ENCODE measurements around the gene NIF3L1.
"Not testable (repeated sequence)": the region's sequence is repeated elsewhere in the genome, so short reads cannot be mapped to it uniquely, and the experiment has no call there.

Gene NIF3L1

DNA sequence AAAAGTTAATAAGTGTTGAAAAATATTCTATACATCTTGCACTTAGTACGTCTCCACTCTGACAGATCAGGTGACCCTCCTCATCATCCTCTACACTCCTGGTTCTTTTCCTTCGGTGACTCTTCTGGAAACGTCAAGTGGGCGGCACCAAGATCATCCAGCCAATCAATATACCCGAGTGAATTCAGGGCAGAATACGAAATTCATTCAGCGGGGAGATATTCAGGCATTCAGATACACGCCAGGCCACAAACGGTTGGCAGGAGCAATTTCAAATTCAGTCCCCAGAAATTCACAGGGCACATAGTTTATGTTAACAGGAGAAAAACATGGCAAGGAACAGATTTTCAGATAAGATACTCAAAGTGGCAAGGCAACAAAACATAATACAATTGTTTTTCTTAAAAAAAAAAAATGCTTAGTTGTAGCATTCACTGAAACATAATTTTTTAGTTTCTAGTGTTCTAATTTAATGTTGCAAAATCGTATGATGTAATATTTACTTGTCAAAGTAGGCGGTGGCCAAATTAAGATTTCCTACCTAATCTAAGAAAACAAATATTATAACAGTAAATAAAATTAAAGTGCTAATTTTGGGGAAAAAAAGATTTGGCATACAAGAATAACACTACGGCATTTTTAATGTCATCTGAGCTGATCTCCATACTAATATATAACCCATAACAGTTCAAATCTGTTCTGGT lies 28.9 kb upstream of the NIF3L1 start:
- H3K9me3 ChIP-seq (ENCODE audit: low read length) = no peaks in the 10 kb centered on the region
- H3K4me1 ChIP-seq (ENCODE audit: insufficient read depth, low read length) = peaks cover 11% of the 10 kb centered on the region
- peaks cover 60% of the 10 kb centered on the region for H3K36me3 ChIP-seq (ENCODE audit: insufficient read depth, low read length)
- no peak overlapping the region for H2AFZ ChIP-seq (ENCODE audit: low read depth, low read length)
- no peaks in the 10 kb centered on the region for H3K27me3 ChIP-seq (ENCODE audit: insufficient read depth, low read length)
- H3K4me3 ChIP-seq (ENCODE audit: low read length) = peak overlapping the region; percentile 9

DNA sequence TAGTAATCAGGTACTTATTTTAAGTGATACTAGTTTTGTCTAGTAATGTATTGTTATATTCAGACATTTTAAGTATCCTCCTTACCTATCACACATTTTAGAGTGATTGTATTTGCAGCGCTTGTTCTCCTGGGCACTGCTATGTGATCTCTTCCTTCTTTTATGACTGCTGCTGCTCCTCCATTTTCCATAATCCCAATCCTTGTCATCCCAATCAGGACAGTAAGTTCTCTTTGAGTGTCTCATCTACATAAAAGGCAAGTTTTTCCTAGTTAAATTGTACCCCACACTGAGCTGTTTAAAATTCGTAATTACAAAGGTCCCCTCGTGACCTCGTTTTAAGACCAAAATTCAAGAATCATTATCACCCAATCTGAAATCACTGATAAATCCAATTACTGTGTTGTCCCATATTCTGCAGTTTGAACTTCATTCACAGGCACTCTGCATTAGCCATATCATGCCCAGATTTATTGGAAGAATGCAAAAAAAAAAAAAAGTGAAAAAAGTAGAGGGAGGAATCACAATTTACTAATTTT lies 27.5 kb upstream of the NIF3L1 start:
- no peaks in the 10 kb centered on the region for H3K9me3 ChIP-seq (ENCODE audit: low read length)
- H3K4me1 ChIP-seq (ENCODE audit: insufficient read depth, low read length) = peaks cover 11% of the 10 kb centered on the region
- peaks cover 50% of the 10 kb centered on the region for H3K36me3 ChIP-seq (ENCODE audit: insufficient read depth, low read length)
- peak overlapping the region; percentile 72 for H3K4me3 ChIP-seq (ENCODE audit: low read length)
- no peak overlapping the region for H2AFZ ChIP-seq (ENCODE audit: low read depth, low read length)
- H3K27me3 ChIP-seq (ENCODE audit: insufficient read depth, low read length) = no peaks in the 10 kb centered on the region

GRCh38 chr2:200862532-200863000 lies 26.6 kb upstream of the NIF3L1 start:
- H2AFZ ChIP-seq (ENCODE audit: low read depth, low read length) = no peak overlapping the region
- no peaks in the 10 kb centered on the region for H3K27me3 ChIP-seq (ENCODE audit: insufficient read depth, low read length)
- H3K4me1 ChIP-seq (ENCODE audit: insufficient read depth, low read length) = peaks cover 11% of the 10 kb centered on the region
- peak overlapping the region; percentile 72 for H3K4me3 ChIP-seq (ENCODE audit: low read length)
- no peaks in the 10 kb centered on the region for H3K9me3 ChIP-seq (ENCODE audit: low read length)
- peaks cover 41% of the 10 kb centered on the region for H3K36me3 ChIP-seq (ENCODE audit: insufficient read depth, low read length)

- H3K4me1 ChIP-seq (ENCODE audit: insufficient read depth, low read length) = peaks cover 11% of the 10 kb centered on the region
- peak overlapping the region; percentile 72 for H3K4me3 ChIP-seq (ENCODE audit: low read length)
- H3K36me3 ChIP-seq (ENCODE audit: insufficient read depth, low read length) = peaks cover 29% of the 10 kb centered on the region
- no peaks in the 10 kb centered on the region for H3K27me3 ChIP-seq (ENCODE audit: insufficient read depth, low read length)
- no peaks in the 10 kb centered on the region for H3K9me3 ChIP-seq (ENCODE audit: low read length)
- H2AFZ ChIP-seq (ENCODE audit: low read depth, low read length) = no peak overlapping the region
These were observed 25.4 kb upstream of the NIF3L1 start for GRCh38 chr2:200863782-200864175.

DNA sequence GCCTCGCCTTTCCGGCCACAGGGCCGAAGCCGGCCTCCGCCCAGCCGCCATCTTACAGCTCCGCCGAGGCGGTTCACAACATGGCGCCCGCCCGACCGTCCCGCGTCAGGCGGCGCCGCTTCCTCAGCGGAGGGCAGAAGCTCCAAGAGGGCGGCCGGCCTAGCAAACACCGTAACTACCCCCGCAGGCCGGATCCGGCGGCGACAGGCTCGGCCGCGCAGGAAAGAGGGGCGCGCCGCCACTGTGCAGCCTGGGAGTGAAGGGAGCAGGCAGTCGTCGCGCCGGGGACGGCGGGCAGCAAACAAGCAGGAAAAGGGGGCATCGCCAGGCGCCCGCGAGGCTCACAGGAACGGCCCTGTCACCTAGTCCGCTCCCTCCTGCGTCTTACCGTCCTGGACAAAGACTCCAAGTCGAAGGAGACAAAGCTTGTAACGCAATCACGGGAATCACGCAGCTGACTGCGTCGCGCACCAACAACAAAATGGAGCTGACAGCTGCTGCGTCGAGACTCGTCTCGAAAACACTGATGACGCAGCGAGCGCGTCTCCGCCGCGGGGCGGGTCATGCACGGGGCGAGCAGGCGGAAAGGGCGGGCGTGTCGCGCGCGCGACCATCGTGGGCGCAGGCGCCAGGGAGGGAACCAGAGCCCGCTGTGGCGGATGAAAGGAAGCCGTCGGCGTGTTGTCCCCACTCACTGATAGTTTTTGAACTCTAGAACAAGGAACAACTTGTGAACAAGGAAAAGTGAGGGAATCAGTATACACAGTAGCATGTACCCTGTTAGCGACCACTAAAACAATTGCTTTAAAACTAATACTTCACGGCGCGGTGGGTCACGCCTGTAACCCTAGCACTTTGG lies 24.8 kb upstream of the NIF3L1 start, which contains the start of gene CLK1:
TSS of gene CLK1 (minus strand) at position 483 of the 859 bp plus-strand sequence. CDS start 2,796 bp downstream, outside the sequence.
- Histone ChIP-seq H2AFZ (ENCODE audit: low read depth, low read length) (peak within 1 kb of the TSS; percentile 36), H3K4me3 (ENCODE audit: low read length) (peak within 1 kb of the TSS; percentile 72), H3K4me1 (ENCODE audit: insufficient read depth, low read length) (peaks cover 11% of the 10 kb centered on the region), H3K27me3 (ENCODE audit: insufficient read depth, low read length) (no peaks in the 10 kb centered on the region), H3K36me3 (ENCODE audit: insufficient read depth, low read length) (peaks cover 22% of the 10 kb centered on the region), H3K9me3 (ENCODE audit: low read length) (no peaks in the 10 kb centered on the region)

DNA sequence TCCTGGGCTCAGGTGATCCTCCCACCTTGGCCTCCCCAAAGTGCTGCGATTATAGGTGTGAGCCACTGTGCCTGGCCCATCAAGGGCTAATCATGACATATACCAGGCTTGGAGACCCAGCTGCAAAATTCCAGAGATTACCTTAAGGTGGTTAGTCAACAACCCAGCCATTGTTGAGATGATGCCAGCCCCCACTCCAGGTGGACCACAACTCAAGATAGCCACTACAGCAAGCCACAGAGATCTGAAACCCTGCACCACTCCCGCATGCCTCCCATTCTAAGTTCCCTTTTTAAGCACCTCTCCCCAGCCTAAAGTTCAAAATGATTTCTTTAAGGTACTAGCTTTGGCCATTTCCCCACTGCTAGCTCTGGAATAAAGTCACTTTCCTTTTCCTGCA lies 20.2 kb upstream of the NIF3L1 start:
- no peaks in the 10 kb centered on the region for H3K4me1 ChIP-seq (ENCODE audit: insufficient read depth, low read length)
- no peaks in the 10 kb centered on the region for H3K27me3 ChIP-seq (ENCODE audit: insufficient read depth, low read length)
- no peaks in the 10 kb centered on the region for H3K9me3 ChIP-seq (ENCODE audit: low read length)
- H3K4me3 ChIP-seq (ENCODE audit: low read length) = no peak overlapping the region
- H2AFZ ChIP-seq (ENCODE audit: low read depth, low read length) = no peak overlapping the region
- H3K36me3 ChIP-seq (ENCODE audit: insufficient read depth, low read length) = peaks cover 21% of the 10 kb centered on the region

DNA sequence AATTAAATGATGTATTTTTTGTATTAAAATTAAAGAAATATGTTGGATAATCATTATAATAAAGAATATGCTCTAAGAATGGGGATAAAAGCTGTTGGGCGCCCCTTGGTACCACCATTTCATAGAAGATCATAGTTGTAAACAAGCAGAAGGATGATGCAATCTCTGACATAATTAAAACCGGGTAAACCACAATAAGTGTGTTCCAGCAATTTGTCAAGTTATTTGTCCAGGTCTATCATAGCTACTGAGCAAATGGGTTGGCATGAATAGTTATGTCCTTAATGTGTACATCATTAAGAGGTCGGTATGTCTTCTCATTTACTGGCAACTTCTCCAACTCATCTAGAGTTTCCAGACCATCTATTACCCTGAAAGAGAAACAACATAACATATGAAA lies 18.0 kb upstream of the NIF3L1 start:
- H3K4me3 ChIP-seq (ENCODE audit: low read length) = no peak overlapping the region
- H3K27me3 ChIP-seq (ENCODE audit: insufficient read depth, low read length) = no peaks in the 10 kb centered on the region
- no peak overlapping the region for H2AFZ ChIP-seq (ENCODE audit: low read depth, low read length)

GRCh38 chr2:200873560-200873959 lies 15.6 kb upstream of the NIF3L1 start:
- no peaks in the 10 kb centered on the region for H3K9me3 ChIP-seq (ENCODE audit: low read length)
- peaks cover 56% of the 10 kb centered on the region for H3K36me3 ChIP-seq (ENCODE audit: insufficient read depth, low read length)
- H2AFZ ChIP-seq (ENCODE audit: low read depth, low read length) = no peak overlapping the region
- H3K4me3 ChIP-seq (ENCODE audit: low read length) = no peak overlapping the region
- no peaks in the 10 kb centered on the region for H3K27me3 ChIP-seq (ENCODE audit: insufficient read depth, low read length)
- no peaks in the 10 kb centered on the region for H3K4me1 ChIP-seq (ENCODE audit: insufficient read depth, low read length)

More for the DNA sequence above, 18.0 kb upstream of the NIF3L1 start:
- Histone ChIP-seq H3K9me3 (ENCODE audit: low read length) (no peaks in the 10 kb centered on the region), H3K4me1 (ENCODE audit: insufficient read depth, low read length) (no peaks in the 10 kb centered on the region), H3K36me3 (ENCODE audit: insufficient read depth, low read length) (peaks cover 38% of the 10 kb centered on the region)

DNA sequence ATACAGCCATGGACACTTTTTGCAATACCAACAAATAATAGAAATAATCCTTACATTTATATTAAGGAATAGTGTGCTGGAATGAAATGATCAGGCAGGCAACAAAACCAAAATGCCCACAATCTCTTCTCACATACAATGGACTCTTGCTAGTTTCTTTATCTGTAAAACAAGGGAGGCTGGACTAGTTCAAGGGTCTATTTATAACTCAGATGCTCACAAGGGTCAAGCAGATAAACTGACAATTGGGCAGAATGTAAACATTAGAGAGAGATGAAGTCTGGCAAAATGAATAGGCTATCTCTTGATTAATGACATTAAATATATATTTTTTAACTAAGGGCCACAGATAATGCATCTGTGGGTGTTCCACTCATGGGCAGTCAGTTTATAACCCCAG lies 11.7 kb upstream of the NIF3L1 start:
- Histone ChIP-seq H3K4me3 (ENCODE audit: low read length) (no peak overlapping the region), H3K27me3 (ENCODE audit: insufficient read depth, low read length) (no peaks in the 10 kb centered on the region), H2AFZ (ENCODE audit: low read depth, low read length) (no peak overlapping the region), H3K36me3 (ENCODE audit: insufficient read depth, low read length) (peaks cover 75% of the 10 kb centered on the region), H3K4me1 (ENCODE audit: insufficient read depth, low read length) (no peaks in the 10 kb centered on the region), H3K9me3 (ENCODE audit: low read length) (no peaks in the 10 kb centered on the region)

GRCh38 chr2:200878289-200878880 lies 10.8 kb upstream of the NIF3L1 start:
- H3K9me3 ChIP-seq (ENCODE audit: low read length) = no peaks in the 10 kb centered on the region
- peaks cover 71% of the 10 kb centered on the region for H3K36me3 ChIP-seq (ENCODE audit: insufficient read depth, low read length)

DNA sequence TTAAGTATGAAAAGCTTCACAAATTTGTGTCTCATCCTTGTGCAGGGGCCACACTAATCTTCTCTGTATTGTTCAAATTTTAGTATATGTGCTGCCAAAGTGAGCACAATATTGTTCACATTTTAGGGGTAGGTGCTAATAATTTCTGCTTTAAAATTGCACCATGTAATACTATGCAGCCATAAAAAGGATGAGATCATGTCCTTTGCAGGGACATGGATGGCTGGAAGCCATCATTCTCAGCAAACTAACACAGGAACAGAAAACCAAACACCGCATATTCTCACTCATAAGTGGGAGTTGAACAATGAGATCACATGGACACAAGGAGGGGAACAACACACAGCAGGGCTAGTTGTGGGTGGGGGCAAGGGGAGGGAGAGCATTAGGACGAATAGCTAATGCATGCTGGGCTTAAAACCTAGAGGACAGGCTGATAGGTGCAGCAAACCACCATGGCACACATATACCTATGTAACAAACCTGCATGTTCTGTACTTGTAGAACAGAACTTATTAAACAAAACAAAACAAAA lies 7.4 kb upstream of the NIF3L1 start:
- not testable (repeated sequence) for H3K27me3 ChIP-seq (ENCODE audit: insufficient read depth, low read length); H3K4me3 ChIP-seq (ENCODE audit: low read length); H2AFZ ChIP-seq (ENCODE audit: low read depth, low read length); H3K4me1 ChIP-seq (ENCODE audit: insufficient read depth, low read length); H3K9me3 ChIP-seq (ENCODE audit: low read length)
- H3K36me3 ChIP-seq (ENCODE audit: insufficient read depth, low read length) = peaks cover 61% of the 10 kb centered on the region

More at GRCh38 chr2:200878289-200878880, 10.8 kb upstream of the NIF3L1 start:
- Histone ChIP-seq H3K27me3 (ENCODE audit: insufficient read depth, low read length) (no peaks in the 10 kb centered on the region), H3K4me3 (ENCODE audit: low read length) (no peak overlapping the region), H3K4me1 (ENCODE audit: insufficient read depth, low read length) (no peaks in the 10 kb centered on the region), H2AFZ (ENCODE audit: low read depth, low read length) (no peak overlapping the region)

- H3K4me3 ChIP-seq (ENCODE audit: low read length) = no peak overlapping the region
- peaks cover 82% of the 10 kb centered on the region for H3K36me3 ChIP-seq (ENCODE audit: insufficient read depth, low read length)
- peaks cover 2% of the 10 kb centered on the region for H3K4me1 ChIP-seq (ENCODE audit: insufficient read depth, low read length)
- no peaks in the 10 kb centered on the region for H3K27me3 ChIP-seq (ENCODE audit: insufficient read depth, low read length)
- no peak overlapping the region for H2AFZ ChIP-seq (ENCODE audit: low read depth, low read length)
- H3K9me3 ChIP-seq (ENCODE audit: low read length) = no peaks in the 10 kb centered on the region
These were observed 10.3 kb downstream of the NIF3L1 start for GRCh38 chr2:200899482-200899881.

Measured in neuron (in vitro differentiated cells).